ENCODE measurements around the gene EML6. TPM values are rescaled to one million over a fixed set of nuclear protein-coding genes. Genes with fewer than 3 reads are reported as not detected.
A peak's percentile ranks its signal among the peaks of the same experiment; 100 is the strongest.

EML6 gene
- total and polyA plus RNA-seq, 4 donors = 0.95 to 2.7 (median 2.6) TPM; not detected in 1

DNA sequence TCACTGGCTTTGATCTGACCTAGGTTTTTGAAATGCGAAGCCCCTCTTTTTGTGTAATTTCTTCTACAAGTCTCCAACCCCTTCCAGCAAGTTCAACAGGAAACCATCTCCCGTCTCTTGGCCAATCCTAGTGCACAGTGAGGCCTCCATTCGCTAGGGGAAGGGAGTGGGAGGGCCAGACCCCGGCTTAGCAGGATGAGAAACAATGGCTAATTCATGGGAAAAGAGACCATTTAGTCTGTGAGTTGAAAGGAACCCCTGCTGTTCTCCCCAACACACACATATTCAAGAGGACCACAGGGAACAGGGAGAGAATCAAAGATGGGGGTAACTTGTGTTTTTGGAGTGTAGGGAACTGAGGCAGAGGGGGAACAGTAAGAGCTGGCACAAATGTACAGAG lies 243.8 kb downstream of the EML6 start:
- Histone ChIP-seq H3K9me3 (ENCODE audit: control insufficient read depth, low read length) (no peaks in the 10 kb centered on the region), H3K4me1 (ENCODE audit: control insufficient read depth in 1 of 2, insufficient read depth in 2 of 2, low read length in 2 of 2) (no peaks in the 10 kb centered on the region), H3K27ac (ENCODE audit: low read depth in 1 of 2, low read length in 2 of 2) (no peak overlapping the region), H3K27me3 (ENCODE audit: control insufficient read depth in 1 of 2, insufficient read depth in 2 of 2, low read length in 1 of 2) (no peaks in the 10 kb centered on the region), H3K36me3 (ENCODE audit: control insufficient read depth in 1 of 2, insufficient read depth in 2 of 2, low read length in 1 of 2) (no peaks in the 10 kb centered on the region), H3K4me3 (ENCODE audit: low read length in 2 of 2) (no peak overlapping the region)
- WGBS, 2 donors = 75 to 76% methylated on average over 4 of the region's 4 CpGs
- ATAC-seq (ENCODE audit: low FRiP score) = no peak
- DNase-seq = no peak
- intact Hi-C loops (cut with DNase I) = no loop called here

DNA sequence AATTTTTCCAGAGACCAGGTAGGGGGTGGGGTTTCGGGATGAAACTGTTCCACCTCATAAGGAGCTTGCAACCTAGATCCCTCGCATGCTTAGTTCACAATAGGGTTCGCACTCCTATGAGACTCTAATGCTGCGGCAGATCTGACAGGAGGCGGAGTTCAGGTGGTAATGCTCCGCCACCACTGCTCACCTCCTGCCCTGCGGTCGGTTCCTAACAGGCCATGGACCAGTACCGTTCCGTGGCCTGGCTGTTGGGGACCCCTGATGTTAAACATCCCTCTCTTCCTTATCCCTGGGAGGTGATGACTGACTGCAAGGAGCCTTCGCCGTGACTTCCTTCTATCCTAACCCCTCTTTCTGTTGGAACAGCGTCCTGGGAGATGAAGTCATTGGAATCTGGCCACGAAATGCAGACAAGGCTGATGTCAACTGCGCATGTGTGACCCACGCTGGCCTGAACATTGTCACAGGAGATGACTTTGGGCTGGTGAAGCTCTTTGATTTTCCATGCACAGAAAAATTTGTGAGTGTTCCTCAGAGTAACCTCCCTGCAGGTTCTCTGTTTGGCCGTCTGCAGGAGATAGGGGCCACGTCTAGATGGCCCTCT lies 244.4 kb downstream of the EML6 start:
- Histone ChIP-seq H3K4me1 (ENCODE audit: control insufficient read depth in 1 of 2, insufficient read depth in 2 of 2, low read length in 2 of 2) (peaks cover 0 to 1% of the 10 kb centered on the region in 2 donors), H3K9me3 (ENCODE audit: control insufficient read depth, low read length) (no peaks in the 10 kb centered on the region), H3K27me3 (ENCODE audit: control insufficient read depth in 1 of 2, insufficient read depth in 2 of 2, low read length in 1 of 2) (no peaks in the 10 kb centered on the region), H3K36me3 (ENCODE audit: control insufficient read depth in 1 of 2, insufficient read depth in 2 of 2, low read length in 1 of 2) (no peaks in the 10 kb centered on the region), H3K4me3 (ENCODE audit: low read length in 2 of 2) (no peak overlapping the region), H3K27ac (ENCODE audit: low read depth in 1 of 2, low read length in 2 of 2) (no peak overlapping the region)
- no peak for ATAC-seq (ENCODE audit: low FRiP score)
- intact Hi-C loops (cut with DNase I) = no loop called here
- DNase-seq = no peak
- WGBS, 2 donors = 90 to 93% methylated on average over 18 of the region's 18 CpGs

DNA sequence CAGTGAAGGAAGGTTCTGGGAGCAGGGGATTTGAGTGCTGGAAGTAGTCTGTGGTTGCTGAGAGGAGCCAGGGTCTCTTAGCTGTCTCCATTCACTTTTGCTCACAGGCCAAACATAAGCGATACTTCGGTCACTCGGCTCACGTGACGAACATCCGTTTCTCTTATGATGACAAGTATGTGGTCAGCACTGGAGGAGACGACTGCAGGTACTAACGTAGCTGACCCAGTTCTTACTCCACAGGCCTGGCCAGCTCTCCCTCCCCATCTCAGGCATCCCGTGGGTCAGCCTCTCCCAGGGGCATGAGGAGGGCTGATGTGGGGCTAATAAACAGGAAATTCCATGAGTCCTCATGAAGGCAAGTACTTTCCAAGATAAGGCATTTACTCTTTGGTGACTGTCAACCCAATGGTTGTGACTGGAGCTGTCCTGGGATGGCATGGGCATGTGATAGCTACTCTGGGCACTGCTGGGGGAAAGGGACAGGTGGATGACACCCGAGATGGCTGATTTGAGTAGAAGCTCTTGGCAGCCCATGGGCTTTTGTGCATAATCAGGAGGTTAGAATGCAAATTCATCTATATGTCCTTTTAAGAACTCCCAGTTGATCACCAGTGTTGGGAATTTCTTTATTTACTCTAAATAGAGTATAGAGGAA lies 245.2 kb downstream of the EML6 start:
- DNase-seq (no peak), ATAC-seq (ENCODE audit: low FRiP score) (no peak)
- WGBS, 2 donors = 77 to 83% methylated on average over 10 of the region's 10 CpGs
- H3K4me1 ChIP-seq (ENCODE audit: control insufficient read depth in 1 of 2, insufficient read depth in 2 of 2, low read length in 2 of 2) = peaks cover 0 to 7% of the 10 kb centered on the region in 2 donors
- no peaks in the 10 kb centered on the region for H3K9me3 ChIP-seq (ENCODE audit: control insufficient read depth, low read length)
- no peaks in the 10 kb centered on the region for H3K36me3 ChIP-seq (ENCODE audit: control insufficient read depth in 1 of 2, insufficient read depth in 2 of 2, low read length in 1 of 2)
- intact Hi-C loops (cut with DNase I) = no loop called here
- no peak overlapping the region for H3K4me3 ChIP-seq (ENCODE audit: low read length in 2 of 2)
- no peak overlapping the region for H3K27ac ChIP-seq (ENCODE audit: low read depth in 1 of 2, low read length in 2 of 2)
- H3K27me3 ChIP-seq (ENCODE audit: control insufficient read depth in 1 of 2, insufficient read depth in 2 of 2, low read length in 1 of 2) = no peaks in the 10 kb centered on the region

DNA sequence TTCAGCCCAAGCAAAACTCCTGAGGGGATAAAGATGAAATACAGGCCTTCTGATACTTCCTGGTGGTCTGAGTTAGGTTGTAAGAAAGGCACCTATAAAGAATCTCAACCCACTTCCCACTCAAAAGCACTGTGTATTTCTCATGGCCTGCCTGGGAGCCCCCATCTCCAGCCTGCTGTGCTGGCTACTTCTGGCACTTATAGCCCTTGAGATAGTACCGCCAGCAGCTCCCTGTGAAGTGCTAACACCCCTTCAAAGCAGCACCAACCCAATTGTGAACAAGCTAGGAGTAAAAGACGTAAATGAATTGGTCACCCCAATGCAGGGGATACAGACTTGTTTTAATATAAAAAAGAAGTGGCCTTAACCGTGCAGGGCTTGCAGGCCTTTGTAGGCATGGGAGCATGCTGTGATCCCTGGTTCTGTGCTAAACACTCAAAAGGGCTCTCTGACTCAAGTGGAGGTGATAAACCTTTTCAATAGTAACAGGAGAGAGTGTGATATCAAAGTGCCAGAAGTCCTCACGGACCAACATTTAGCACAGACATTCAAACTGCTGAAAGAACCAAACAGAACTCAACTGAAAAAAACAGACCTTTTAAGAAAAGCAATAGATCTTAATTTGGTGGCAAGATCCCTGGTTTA lies 246.0 kb downstream of the EML6 start:
- intact Hi-C loops (cut with DNase I) = no loop called here

DNA sequence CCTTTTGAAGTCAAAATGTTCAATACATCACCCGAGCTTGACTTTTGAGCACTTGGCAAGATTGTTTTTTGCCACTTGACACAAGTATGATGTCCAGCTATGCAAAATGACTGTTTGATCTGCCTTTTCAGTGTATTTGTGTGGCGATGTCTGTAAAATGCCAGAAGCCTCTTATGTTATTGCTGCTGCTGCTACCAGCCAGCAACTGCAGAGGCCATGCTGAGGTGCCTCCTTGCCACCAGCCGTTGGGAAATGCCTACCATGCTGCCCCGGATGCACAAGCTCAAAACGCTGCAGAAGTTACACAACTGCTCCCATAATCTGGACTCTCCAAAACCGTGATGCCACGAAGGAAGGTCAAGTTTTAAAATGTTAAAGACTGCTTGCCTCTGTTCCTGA lies 246.5 kb downstream of the EML6 start:
- intact Hi-C loops (cut with DNase I) = no loop called here
- 83 to 87% methylated on average over 7 of the region's 7 CpGs for WGBS, 2 donors
- H3K36me3 ChIP-seq (ENCODE audit: control insufficient read depth in 1 of 2, insufficient read depth in 2 of 2, low read length in 1 of 2) = no peaks in the 10 kb centered on the region

More for the DNA sequence above, 246.0 kb downstream of the EML6 start:
- 78 to 81% methylated on average over 4 of the region's 4 CpGs for WGBS, 2 donors
- no peaks in the 10 kb centered on the region for H3K27me3 ChIP-seq (ENCODE audit: control insufficient read depth in 1 of 2, insufficient read depth in 2 of 2, low read length in 1 of 2)
- H3K9me3 ChIP-seq (ENCODE audit: control insufficient read depth, low read length) = no peaks in the 10 kb centered on the region
- peaks cover 0 to 8% of the 10 kb centered on the region in 2 donors for H3K4me1 ChIP-seq (ENCODE audit: control insufficient read depth in 1 of 2, insufficient read depth in 2 of 2, low read length in 2 of 2)
- no peak for ATAC-seq (ENCODE audit: low FRiP score)
- no peak overlapping the region for H3K27ac ChIP-seq (ENCODE audit: low read depth in 1 of 2, low read length in 2 of 2)
- H3K4me3 ChIP-seq (ENCODE audit: low read length in 2 of 2) = no peak overlapping the region
- H3K36me3 ChIP-seq (ENCODE audit: control insufficient read depth in 1 of 2, insufficient read depth in 2 of 2, low read length in 1 of 2) = no peaks in the 10 kb centered on the region
- DNase-seq = no peak

DNA sequence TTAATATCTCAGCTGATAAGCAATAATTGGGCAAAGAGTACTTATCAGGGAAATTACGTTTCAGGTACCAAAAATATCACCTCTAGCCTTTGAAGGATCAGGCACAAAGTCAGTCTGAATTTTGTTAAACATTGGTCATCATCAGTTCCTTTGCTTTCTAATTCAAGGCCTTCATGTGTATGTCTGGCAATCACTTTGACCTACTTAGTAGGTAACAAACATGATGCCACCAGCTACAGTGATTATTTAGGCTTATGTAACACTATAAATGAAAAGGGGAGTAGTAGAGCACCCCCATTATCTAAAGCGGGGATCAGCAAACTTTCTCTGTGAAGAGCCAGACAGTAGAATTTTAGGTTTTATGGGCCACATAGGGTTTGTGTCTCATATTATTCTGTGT lies 251.7 kb downstream of the EML6 start:
- Histone ChIP-seq H3K36me3 (ENCODE audit: control insufficient read depth in 1 of 2, insufficient read depth in 2 of 2, low read length in 1 of 2) (no peaks in the 10 kb centered on the region), H3K27me3 (ENCODE audit: control insufficient read depth in 1 of 2, insufficient read depth in 2 of 2, low read length in 1 of 2) (no peaks in the 10 kb centered on the region), H3K4me3 (ENCODE audit: low read length in 2 of 2) (no peak overlapping the region), H3K27ac (ENCODE audit: low read depth in 1 of 2, low read length in 2 of 2) (no peak overlapping the region), H3K4me1 (ENCODE audit: control insufficient read depth in 1 of 2, insufficient read depth in 2 of 2, low read length in 2 of 2) (peaks cover 2 to 21% of the 10 kb centered on the region in 2 donors), H3K9me3 (ENCODE audit: control insufficient read depth, low read length) (no peaks in the 10 kb centered on the region)
- 63 to 66% methylated on average over 2 of the region's 2 CpGs for WGBS, 2 donors
- no peak for DNase-seq
- intact Hi-C loops (cut with DNase I) = loop anchor here in 1 of 2 donors (5.0 kb wide), 1 partner anchor 42 kb away; no protein-coding TSS in a partner anchor
- no peak for ATAC-seq (ENCODE audit: low FRiP score)

More for the DNA sequence above, 246.5 kb downstream of the EML6 start:
- H3K4me1 ChIP-seq (ENCODE audit: control insufficient read depth in 1 of 2, insufficient read depth in 2 of 2, low read length in 2 of 2) = peaks cover 0 to 9% of the 10 kb centered on the region in 2 donors
- DNase-seq (no peak), ATAC-seq (ENCODE audit: low FRiP score) (no peak)
- H3K9me3 ChIP-seq (ENCODE audit: control insufficient read depth, low read length) = no peaks in the 10 kb centered on the region
- H3K27me3 ChIP-seq (ENCODE audit: control insufficient read depth in 1 of 2, insufficient read depth in 2 of 2, low read length in 1 of 2) = no peaks in the 10 kb centered on the region
- no peak overlapping the region for H3K27ac ChIP-seq (ENCODE audit: low read depth in 1 of 2, low read length in 2 of 2)
- no peak overlapping the region for H3K4me3 ChIP-seq (ENCODE audit: low read length in 2 of 2)

DNA sequence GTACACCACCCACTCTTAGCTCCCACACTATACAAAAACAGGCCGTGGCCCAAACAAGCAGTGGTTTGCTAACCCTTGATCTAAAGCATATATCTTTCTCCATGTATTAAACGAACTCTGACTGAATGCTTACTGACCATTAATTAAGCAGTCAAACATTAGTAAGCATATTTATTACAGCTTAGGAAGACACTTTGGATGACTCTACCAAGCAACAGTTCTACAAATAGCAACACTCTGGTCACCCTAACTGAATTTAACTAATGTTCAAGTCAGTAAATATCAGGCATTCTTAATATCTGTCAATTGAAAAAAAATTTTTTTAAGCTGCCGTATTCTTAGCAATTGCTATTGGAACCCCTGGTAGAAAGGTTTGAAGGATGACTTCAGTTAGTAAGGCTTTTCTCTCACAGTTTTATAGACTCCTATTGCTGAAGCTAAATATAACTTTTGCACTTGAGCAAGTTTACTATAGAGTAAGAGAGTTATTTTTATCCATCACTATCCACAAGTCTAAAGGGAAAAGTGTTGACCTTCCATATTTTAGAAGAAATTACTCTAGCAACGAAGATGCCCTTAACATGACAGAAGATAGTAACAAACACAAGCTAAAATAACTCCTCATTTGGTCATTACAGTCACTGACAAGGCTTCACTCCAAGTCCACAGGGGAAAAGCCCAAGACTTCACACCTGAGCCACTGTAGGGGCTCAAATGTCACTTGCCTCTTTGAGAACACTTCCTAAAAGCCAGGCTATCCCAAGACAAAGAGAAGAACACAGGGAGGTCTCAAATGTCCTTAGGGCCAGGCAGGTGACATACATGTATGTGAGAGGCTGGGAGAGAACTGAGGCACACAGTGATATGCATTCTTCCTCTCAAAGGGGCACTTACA lies 252.4 kb downstream of the EML6 start:
- intact Hi-C loops (cut with DNase I) = loop anchor here in 1 of 2 donors (5.0 kb wide), 1 partner anchor 41 kb away; no protein-coding TSS in a partner anchor

DNA sequence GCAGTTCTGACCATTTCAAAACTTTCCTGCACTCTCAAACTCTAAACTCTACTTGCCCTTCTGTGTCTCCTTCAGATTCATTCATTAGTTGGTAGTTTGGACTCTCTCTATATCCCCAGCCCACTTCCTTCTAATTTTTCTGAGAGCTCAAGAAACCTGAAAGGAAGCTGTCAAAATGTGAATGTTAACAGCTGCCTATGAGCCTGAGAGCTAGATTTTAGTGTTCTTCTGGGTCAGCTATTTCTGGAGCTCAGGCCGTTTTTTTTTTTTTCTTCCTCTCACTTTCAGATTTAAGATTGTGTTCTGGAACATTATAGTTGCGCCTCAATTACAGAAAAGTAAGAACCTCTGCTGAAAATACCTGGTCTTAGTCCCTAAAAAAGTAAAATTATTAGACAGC lies 253.7 kb downstream of the EML6 start:
- Histone ChIP-seq H3K27me3 (ENCODE audit: control insufficient read depth in 1 of 2, insufficient read depth in 2 of 2, low read length in 1 of 2) (no peaks in the 10 kb centered on the region), H3K27ac (ENCODE audit: low read depth in 1 of 2, low read length in 2 of 2) (no peak overlapping the region), H3K9me3 (ENCODE audit: control insufficient read depth, low read length) (no peaks in the 10 kb centered on the region), H3K36me3 (ENCODE audit: control insufficient read depth in 1 of 2, insufficient read depth in 2 of 2, low read length in 1 of 2) (no peaks in the 10 kb centered on the region), H3K4me3 (ENCODE audit: low read length in 2 of 2) (peak overlapping the region in 1 of 2 donors; percentile 8), H3K4me1 (ENCODE audit: control insufficient read depth in 1 of 2, insufficient read depth in 2 of 2, low read length in 2 of 2) (peaks cover 2 to 24% of the 10 kb centered on the region in 2 donors)
- intact Hi-C loops (cut with DNase I) = loop anchor here in 1 of 2 donors (5.0 kb wide), 1 partner anchor 40 kb away; no protein-coding TSS in a partner anchor
- no peak for DNase-seq
- ATAC-seq (ENCODE audit: low FRiP score) = no peak
- 11 to 13% methylated on average over 2 of the region's 2 CpGs for WGBS, 2 donors

More for the DNA sequence above, 252.4 kb downstream of the EML6 start:
- no peaks in the 10 kb centered on the region for H3K27me3 ChIP-seq (ENCODE audit: control insufficient read depth in 1 of 2, insufficient read depth in 2 of 2, low read length in 1 of 2)
- no peaks in the 10 kb centered on the region for H3K9me3 ChIP-seq (ENCODE audit: control insufficient read depth, low read length)
- H3K36me3 ChIP-seq (ENCODE audit: control insufficient read depth in 1 of 2, insufficient read depth in 2 of 2, low read length in 1 of 2) = no peaks in the 10 kb centered on the region
- no peak for DNase-seq
- no peak for ATAC-seq (ENCODE audit: low FRiP score)
- 33 to 34% methylated on average over 4 of the region's 4 CpGs for WGBS, 2 donors
- H3K27ac ChIP-seq (ENCODE audit: low read depth in 1 of 2, low read length in 2 of 2) = peak overlapping the region in 1 of 2 donors; percentile 9
- no peak overlapping the region for H3K4me3 ChIP-seq (ENCODE audit: low read length in 2 of 2)
- peaks cover 2 to 24% of the 10 kb centered on the region in 2 donors for H3K4me1 ChIP-seq (ENCODE audit: control insufficient read depth in 1 of 2, insufficient read depth in 2 of 2, low read length in 2 of 2)

Data from aorta (tissue), 5 donors.